ENCODE data around the gene GSK3A. TPM values are rescaled to one million over a fixed set of nuclear protein-coding genes. Genes with fewer than 3 reads are reported as not detected.

The GSK3A gene
- 64.2 TPM for polyA plus RNA-seq (2012; ENCODE audit: insufficient read depth, insufficient read length)

- H3K4me3 ChIP-seq (ENCODE audit: low read length): peak within 1 kb of the TSS; percentile 97
- DNase-seq (ENCODE audit: low read depth, low spot score): peak; percentile 98
These were observed at the start of gene GSK3A for GRCh38 chr19:42242512-42243409. GSK3A (minus strand) TSS chr19:42242602; CDS start chr19:42242465, 137 bp downstream.

- no peak overlapping the region for H3K4me3 ChIP-seq (ENCODE audit: low read length)
- DNase-seq (ENCODE audit: low read depth, low spot score): no peak
These were observed 49.0 kb upstream of the GSK3A start for GRCh38 chr19:42291435-42291810.

DNA sequence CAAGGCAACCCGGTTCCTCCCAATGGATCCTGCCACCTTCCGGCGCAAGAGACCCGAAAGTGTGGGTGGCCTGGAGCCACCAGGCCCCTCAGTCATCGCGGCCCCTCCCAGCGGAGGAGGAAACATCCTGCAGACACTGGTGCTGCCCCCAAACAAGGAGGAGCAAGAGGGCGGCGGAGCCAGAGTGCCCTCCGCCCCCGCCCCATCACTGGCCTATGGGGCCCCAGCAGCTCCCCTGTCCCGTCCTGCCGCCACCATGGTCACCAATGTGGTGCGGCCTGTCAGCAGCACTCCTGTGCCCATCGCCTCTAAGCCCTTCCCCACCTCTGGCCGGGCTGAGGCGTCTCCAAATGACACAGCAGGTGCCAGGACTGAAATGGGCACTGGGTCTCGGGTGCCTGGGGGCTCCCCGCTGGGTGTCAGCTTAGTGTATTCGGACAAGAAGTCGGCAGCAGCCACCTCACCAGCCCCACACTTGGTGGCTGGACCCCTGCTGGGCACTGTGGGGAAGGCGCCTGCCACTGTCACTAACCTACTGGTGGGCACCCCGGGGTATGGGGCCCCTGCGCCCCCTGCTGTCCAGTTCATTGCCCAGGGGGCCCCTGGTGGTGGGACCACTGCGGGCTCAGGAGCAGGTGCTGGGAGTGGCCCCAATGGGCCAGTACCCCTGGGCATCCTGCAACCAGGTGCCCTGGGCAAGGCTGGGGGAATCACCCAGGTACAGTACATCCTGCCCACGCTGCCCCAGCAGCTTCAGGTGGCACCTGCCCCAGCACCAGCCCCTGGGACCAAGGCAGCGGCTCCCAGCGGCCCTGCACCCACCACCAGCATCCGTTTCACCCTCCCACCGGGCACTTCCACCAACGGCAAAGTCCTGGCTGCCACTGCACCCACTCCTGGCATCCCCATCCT is 48.4 kb upstream of the GSK3A start:
- no peak for DNase-seq (ENCODE audit: low read depth, low spot score)
- H3K4me3 ChIP-seq (ENCODE audit: low read length): no peak overlapping the region

DNA sequence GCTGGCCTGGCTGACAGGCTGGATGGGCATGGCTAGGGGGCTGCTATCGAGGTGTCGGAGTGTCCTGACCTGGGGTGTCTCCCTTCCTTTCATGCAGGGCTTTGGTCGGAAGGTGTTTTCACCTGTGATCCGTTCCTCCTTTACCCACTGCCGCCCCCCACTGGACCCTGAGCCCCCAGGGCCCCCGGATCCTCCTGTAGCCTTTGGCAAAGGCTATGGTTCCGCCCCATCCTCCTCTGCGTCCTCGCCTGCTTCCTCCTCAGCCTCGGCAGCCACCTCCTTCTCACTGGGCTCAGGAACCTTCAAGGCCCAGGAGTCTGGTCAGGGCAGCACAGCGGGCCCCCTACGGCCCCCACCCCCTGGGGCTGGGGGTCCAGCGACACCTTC is 47.7 kb upstream of the GSK3A start:
- DNase-seq (ENCODE audit: low read depth, low spot score): no peak
- no peak overlapping the region for H3K4me3 ChIP-seq (ENCODE audit: low read length)

DNA sequence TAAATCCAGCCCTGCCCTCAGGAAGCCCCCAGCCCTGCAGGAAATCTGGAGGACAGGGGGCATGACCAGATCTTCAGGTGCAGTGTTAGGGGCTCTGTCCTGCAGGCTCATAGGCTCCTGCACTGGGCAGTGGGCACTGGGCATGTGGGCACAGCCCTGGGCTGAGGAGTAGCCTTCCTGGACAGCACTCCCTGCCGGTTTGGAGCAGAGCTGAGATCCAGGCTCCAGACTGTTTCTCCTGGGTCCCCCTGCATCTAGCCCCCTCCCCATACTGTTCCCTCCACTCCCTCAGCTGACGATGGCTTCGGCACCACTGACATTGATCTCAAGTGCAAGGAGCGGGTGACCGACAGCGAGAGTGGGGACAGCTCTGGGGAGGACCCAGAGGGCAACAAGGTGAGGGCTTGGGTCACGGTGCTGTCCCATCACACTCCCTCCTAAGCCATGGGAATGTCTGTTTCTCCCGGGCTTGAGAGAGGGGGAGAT is 47.2 kb upstream of the GSK3A start:
- DNase-seq (ENCODE audit: low read depth, low spot score): no peak
- no peak overlapping the region for H3K4me3 ChIP-seq (ENCODE audit: low read length)

- no peak overlapping the region for H3K4me3 ChIP-seq (ENCODE audit: low read length)
These were observed 46.6 kb upstream of the GSK3A start for GRCh38 chr19:42288881-42289555.

GRCh38 chr19:42288387-42288786 is 46.0 kb upstream of the GSK3A start:
- DNase-seq (ENCODE audit: low read depth, low spot score): no peak
- H3K4me3 ChIP-seq (ENCODE audit: low read length): no peak overlapping the region

More at GRCh38 chr19:42288881-42289555, 46.6 kb upstream of the GSK3A start:
- DNase-seq (ENCODE audit: low read depth, low spot score): no peak

DNA sequence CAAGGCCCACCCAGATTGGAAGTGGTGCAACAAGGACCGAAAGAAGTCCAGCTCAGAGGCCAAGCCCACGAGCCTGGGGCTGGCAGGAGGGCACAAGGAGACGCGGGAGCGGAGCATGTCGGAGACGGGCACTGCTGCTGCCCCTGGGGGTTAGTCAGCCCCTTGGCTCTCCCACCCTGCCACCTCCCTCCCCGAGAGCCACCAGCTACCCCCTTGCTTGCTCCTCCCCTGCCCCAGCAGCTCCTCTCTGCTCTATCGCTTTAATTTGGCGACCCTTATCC is 45.4 kb upstream of the GSK3A start:
- no peak for DNase-seq (ENCODE audit: low read depth, low spot score)
- no peak overlapping the region for H3K4me3 ChIP-seq (ENCODE audit: low read length)

GRCh38 chr19:42287017-42287826 is 44.8 kb upstream of the GSK3A start:
- DNase-seq (ENCODE audit: low read depth, low spot score): no peak
- H3K4me3 ChIP-seq (ENCODE audit: low read length): no peak overlapping the region

- H3K4me3 ChIP-seq (ENCODE audit: low read length): no peak overlapping the region
These were observed 44.1 kb upstream of the GSK3A start for GRCh38 chr19:42286349-42287016.

DNA sequence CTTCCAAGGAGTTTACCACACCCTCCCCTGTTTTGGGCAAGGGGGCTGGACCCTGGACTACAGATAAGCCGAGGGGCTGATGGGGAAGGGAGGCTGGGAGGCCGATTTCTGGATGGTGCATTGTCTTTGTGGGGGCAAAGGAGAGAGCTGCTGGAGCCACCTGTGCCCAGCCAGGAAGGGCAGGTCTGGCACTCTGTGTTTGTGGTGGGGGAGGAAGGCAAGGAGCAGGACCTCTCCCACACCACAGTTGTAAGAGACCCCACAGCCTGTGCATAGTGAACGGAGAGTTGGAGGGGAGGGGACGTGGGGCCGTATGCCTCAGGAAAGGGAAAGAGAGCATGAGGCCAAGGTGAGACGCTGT is 43.6 kb upstream of the GSK3A start:
- no peak overlapping the region; the same call in 1 of the 2 replicates for H3K4me3 ChIP-seq (ENCODE audit: low read length)
- DNase-seq (ENCODE audit: low read depth, low spot score): no peak

More at GRCh38 chr19:42286349-42287016, 44.1 kb upstream of the GSK3A start:
- DNase-seq (ENCODE audit: low read depth, low spot score): no peak

- peak overlapping the region; percentile 76 for H3K4me3 ChIP-seq (ENCODE audit: low read length)
- no peak for DNase-seq (ENCODE audit: low read depth, low spot score)
These were observed 43.1 kb upstream of the GSK3A start for GRCh38 chr19:42285541-42285941.

DNA sequence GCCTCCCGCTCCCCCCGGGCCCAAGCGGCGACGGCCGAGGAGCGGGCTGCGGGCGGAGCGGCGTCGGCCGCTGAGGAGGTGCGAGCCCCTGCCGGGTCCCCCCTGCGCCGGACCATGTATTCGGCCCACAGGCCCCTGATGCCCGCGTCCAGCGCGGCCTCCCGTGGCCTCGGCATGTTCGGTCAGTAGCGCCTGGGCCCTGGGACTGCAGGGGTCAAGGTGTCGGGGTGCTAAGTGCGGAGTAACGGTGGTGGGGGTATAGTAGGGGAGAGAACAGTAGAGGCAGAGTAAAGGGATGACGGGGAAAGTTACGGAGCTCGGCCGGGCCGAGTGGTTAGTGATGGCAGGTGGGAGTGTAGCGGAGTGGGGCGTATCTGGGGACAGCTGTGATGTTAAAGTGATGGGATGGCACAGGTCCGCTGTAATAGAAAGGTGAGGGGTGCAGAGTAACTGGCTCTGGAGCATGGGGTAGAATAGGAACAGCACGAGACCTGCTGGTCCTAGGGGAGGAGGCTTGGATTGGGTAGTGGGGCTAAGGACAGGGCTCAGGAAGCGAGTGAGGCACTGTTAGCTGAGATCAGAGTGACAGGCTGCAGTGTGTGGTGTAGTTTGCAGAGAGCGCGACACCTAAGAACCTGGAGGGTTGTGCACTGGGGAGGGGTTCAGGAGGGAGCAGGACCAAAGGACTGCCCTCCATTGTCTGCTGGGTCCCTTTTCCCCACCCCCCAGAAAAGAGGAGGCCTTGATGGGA is 42.4 kb upstream of the GSK3A start:
- DNase-seq (ENCODE audit: low read depth, low spot score): no peak
- H3K4me3 ChIP-seq (ENCODE audit: low read length): peak overlapping the region; percentile 76

- peak overlapping the region; percentile 24 for H3K4me3 ChIP-seq (ENCODE audit: low read length)
- DNase-seq (ENCODE audit: low read depth, low spot score): no peak
These were observed 41.7 kb upstream of the GSK3A start for GRCh38 chr19:42284066-42284501.

- peak; percentile 84 for DNase-seq (ENCODE audit: low read depth, low spot score)
- peak overlapping the region; percentile 64 for H3K4me3 ChIP-seq (ENCODE audit: low read length)
These were observed 41.0 kb upstream of the GSK3A start for GRCh38 chr19:42283188-42284065.

DNA sequence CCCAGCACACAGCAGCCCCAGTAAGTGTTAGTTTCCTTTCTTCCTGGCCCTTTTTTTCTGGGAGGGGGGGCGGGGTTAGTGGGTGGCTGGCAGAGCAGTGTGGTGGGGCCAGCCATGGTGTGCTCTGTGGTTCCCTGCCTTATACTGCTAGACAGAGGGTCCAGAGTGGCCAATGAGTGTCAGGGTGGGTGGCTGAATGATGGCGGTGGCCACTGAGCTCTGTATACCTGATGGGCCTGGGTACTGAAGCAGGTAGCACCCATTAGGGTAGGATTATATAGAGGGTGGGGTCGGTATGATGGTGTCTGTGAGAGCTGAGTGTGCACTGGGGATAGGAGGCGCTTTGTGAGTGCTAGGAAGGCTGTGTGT is 40.4 kb upstream of the GSK3A start:
- no peak for DNase-seq (ENCODE audit: low read depth, low spot score)
- H3K4me3 ChIP-seq (ENCODE audit: low read length): peak overlapping the region; percentile 64

Measured in Jurkat, Clone E6-1 (cell line).